Measurements from ENCODE around the gene RPS19.
A peak's percentile ranks its signal among the peaks of the same experiment; 100 is the strongest.
"Not testable (repeated sequence)": the region's sequence is repeated elsewhere in the genome, so short reads cannot be mapped to it uniquely, and the experiment has no call there.

Gene RPS19

DNA sequence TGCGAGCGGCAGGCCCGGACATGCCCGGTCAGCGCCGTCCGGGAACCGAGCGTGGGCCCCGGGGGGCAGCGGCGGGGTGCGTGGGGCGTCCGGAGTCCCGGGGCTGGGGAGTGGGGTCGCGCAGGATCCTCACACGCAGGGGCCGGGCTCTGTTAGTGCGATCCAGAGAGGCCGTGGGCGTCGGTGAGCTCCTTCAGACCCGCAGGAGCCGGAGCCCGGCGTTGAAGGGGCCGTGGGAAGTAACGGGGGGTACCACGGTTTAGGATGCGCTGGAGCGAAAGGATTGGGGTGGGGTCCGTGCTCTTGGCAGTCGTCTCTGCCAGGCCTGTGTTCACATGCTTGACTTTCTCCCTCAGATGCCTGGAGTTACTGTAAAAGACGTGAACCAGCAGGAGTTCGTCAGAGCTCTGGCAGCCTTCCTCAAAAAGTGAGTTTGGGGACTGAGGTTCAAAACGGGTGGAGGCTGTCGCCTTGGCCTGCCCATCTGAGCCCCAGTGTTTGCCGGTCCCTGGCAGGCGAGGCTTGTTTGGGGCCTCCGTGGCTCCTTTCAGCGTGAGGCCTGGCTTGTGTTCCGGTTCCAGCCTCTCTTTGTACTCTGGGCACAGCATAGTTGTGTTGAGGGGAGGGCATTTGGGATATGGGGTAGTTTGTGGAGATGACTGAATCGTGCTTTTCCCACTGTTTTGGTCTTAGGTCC, 512 bp downstream of the RPS19 start:
- no peak for DNase-seq

DNA sequence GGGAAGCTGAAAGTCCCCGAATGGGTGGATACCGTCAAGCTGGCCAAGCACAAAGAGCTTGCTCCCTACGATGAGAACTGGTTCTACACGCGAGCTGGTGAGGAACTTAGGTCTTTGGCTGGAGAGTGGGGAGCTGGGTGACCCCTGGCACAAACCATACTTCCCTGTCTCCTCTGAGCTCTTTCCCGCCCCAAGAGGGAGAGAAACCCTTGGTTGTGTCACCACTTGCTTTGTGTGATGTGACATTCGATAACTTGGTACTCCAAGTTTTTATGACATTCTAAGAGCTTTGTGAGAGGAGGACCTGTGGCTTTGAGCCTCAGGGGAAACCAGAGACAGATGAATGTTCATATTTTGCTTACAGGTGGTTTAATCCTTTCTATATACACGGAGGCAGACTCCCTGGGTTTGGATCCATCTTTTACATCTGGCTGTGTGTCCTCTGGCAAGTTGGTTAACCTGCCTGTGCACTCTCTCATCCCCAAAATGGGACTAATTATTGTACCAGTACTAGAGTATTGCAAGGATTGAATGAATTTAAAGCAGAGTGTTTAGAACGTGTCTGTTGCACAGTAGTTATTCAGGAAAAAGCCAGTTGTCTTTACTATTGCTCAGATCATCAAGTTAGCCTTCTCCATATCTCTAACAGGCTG, 1.2 kb downstream of the RPS19 start:
- no peak for DNase-seq

DNA sequence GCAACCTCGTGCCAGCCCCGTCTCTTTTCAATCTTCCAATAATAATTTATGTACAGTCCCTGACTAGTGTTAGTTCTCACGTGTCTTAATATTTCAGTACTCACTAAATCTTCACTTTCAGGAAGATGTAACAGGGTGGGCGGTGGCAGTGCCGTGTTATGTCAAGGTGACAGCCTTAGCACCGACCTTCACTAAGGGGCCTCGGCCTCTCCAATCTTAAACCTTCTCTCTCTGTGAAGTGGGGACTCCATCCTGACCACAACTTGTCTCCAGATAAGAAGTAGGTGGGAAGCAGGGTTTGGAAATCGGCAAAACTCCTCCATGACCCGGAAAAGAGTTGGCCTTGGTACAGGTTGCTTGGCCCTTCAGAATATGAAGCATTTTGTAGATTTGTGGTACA, 1.8 kb downstream of the RPS19 start:
- no peak for DNase-seq

DNA sequence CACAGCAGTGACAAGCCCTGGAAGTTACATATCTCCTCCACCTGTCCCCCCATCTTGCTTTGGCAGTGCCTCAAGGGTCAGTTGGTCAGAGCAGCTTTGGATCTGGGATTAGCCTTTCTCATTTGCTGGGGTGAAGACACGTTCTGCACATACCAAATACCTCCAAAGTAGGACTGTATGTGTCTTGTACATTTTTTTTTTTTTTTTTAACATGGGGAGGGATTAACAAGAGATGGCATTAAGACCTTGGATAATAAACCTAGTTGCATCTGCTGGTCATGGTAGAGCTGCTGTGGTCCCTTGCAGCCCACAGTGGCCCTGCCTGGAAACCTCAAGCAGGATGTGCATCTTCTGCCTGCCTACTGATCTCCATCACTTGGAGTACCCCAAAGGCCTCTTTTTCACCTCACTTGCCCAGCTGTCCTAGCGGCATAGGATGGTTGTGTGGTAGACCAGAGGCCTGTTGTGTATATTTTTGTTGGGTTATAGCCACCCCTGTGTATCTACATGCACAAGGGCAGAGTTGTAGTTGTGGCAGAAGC, 2.5 kb downstream of the RPS19 start:
- no peak for DNase-seq

DNA sequence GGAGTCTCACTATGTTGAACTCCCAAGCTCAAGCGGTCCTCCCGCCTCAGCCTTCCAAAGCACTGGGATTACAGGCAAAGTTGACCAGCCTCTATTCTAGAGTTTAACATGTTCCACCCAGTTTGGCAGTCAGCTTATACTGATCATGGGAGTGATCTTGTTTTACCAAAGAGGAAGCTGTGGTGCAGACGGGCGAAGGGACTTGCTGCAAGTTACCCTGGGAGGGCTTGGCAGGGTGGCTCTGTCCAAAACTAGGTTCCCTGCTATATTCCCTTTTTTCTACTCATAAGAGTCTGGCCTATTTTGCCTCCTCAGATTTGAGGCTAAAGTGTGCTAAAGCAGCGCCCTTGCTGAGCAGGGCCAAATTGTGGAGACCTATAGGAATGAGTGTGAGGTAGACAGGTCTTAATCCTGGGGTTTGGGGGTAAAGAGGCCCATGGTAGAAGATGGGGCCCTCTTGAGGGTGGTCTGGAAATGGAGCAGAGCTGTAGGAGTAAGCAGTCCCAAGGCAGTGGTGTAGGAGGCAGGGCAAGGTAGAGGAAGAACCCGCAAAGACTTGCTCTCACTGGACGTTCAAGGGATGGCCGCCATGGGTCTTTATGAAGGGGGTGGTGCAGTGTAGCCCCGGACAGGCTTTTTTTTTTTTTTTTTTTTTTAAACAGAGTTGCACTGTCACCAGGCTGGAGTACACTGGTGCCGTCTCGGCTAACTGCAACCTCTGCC, 3.3 kb downstream of the RPS19 start:
- DNase-seq: no peak

DNA sequence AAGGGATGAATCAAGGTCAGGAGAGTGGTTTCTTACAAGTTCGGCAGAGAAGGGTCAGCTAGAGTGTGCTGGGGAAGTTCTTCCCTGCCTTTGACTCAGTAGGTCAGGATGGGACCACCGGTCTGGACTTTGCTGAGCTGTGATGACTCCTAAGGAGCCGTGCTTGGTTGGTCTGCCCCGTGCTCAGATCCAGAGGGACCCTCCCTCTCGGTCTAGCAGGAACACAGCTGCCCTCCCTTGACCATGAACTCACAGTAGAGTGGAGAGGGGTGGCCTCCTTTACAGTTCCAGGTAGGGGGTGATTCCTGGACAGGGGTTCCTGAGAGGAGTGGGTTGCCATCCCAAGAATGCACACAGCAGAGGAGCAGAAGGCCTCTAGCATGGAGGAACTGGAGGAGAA, 4.3 kb downstream of the RPS19 start:
- no peak for DNase-seq

DNA sequence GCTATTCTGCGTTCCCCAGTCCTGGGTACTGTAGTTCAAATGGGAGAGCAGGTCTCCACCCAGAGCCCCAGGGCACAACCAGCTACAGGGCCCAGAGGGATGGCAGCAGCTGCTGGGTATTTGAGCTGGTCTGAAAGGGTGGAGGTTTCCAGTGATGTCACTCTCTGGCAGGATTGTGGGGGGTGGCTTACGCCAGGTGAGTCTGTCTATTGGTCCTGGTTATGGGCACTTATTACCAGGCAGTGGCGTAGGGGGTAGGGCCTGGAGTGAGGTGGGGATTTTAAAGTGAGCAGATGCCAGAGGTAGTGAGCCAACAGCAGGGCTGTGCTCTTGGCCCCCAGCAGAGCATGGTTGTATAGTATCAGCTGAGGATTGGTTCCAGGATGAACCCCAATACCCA, 6.2 kb downstream of the RPS19 start:
- no peak for DNase-seq

DNA sequence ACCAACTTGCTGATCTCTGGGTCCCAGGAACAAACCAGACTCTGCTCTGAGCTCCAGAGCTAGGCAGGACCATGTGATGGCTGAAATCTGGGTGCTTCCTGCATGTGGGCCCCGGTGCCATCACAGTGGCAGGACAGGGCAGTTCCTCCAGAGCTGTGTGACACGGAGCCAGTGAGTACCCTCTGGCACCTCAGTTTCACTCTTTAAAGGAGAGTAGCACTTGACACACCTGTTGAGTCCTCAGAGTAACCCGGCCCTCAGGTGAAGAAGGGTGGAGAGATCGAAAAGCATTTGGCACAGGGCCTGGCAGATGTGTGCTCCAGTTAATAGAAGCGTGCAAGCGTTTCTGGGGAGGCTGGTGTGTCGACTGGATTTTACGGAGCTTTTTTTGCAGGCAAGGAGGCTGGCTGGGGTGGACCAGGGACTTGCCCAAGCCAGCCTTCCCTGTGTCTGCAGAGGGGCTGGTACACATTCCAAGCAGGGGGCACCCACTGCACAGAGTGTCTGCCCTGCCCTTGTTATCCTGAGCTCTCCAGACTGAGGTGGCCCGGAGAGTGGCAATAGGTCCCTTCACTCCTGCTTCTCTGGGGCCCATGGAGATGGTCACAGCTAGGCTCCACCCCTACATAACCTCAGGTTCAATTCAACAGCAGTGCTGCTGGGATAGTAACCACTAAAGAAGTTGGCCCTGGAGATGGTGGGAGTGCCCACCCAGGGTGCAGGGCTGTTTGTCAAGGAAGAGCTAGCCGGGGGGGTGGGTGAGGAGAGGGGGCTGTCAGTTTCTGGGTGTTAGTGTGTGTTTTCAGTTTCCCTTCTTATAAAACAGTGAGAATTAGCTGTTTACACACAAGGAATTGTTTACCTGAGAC, 8.3 kb downstream of the RPS19 start:
- no peak for DNase-seq

DNA sequence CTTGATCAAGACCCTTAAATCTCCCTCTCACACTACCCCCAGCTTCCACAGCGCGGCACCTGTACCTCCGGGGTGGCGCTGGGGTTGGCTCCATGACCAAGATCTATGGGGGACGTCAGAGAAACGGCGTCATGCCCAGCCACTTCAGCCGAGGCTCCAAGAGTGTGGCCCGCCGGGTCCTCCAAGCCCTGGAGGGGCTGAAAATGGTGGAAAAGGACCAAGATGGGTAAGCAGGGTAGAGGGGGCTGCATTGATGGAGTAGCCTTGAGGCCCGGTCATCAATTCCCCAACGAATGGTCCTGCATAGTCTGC, 8.9 kb downstream of the RPS19 start:
- no peak for DNase-seq

DNA sequence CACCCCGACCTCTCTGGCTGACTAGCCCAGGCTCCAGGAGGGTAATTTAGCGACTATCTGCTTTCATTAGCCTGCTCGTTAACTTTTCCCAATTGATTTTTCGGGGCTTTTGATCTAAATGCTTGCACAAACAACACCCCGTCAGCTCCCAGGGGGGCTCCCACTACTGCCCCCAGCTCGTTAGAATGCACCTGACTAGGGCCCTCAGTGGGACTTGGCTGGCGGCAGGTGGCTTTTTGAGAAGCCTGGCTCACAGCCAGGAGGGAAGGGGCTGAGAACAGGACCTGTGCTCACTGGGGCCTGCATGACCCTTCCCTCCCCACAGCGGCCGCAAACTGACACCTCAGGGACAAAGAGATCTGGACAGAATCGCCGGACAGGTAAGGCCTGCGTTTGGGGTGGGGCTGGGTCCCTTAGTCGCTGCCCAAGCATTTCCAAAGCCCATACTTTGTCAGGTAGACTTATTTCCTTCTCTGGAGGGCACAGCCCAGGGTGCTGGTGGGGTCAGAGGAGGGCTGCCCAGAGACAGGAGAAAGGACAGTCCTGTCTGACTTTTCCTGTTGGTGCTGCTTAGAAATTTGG, 9.4 kb downstream of the RPS19 start:
- no peak for DNase-seq

DNA sequence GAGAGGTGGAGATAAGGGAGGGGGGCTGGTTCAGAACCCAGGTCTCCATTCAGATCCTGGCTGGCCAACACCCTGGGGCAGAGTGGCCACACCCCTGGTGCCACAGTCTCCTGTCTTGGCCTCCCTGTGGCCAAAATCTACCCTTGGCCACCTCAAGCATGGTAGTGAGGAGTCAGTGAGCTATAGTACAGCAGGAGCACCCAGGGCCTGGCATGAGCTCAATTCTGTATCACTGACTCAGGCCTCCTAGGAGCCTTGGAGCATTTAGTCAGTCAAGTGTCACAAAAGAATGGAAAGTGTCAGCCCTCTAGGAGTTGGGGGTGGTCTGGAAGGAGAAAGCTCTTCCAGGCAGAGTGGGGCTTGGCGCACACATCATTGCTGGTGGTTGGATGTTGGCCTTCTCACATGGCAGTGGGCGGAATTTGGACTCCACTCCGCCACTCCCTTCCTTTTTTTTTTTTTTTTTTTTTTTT, 10.4 kb downstream of the RPS19 start:
- no peak for DNase-seq

DNA sequence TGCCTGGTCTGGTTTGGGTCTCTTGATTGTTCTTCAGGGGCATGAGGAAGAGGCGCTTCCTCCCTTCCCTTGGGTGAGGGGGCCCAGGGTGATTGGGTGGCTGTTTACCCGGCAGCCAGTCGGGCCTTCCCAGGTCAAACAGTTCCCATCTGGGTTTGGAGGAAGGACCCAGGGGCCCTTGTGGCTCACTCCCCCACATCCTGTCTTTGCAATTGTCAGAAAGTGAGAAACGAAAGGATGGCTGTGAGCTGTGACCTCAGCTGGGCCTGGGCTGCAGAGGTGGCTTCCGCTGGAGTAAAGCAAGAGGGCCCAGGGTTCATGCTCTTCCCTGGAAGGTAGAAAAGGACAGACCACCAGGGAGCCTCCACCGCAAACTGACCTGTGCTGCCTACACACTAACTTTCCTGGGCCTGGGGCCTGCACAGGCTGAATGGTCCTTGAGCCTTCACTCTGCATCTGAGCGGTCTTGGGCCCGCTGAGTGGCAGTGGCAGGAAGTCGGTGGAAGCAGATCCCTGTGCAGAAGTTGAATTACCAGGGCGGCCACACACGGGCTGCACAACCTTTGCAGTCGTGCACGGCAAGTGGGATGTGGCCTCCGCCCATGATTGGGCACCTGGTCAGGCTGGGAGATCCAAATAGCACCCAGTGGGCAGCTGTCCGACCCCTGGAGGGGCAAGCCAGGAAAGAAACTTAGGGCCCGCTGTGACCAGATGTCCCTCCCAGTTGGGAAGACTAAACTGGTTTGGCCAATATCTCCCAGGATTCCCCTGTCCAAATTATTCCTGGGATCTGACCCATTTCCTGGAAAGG, 11.7 kb downstream of the RPS19 start:
- DNase-seq: no peak

DNA sequence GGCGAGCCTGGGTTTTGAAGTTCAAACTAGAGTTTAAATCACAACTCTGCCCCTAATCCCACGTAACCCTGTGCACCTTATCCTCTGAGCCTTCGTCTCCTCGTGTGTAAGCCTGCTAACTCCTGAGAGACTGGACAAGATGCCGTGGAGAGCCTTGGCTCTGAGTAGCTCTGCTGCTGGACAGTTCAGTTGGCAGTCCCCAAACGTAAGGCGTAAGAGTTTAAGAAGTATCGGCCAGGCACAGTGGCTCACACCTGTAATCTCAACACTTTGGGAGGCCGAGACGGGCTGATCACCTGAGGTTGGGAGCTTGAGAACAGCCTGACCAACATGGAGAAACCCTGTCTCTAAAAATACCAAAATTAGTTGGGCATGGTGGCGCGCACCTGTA, 12.3 kb downstream of the RPS19 start:
- DNase-seq: no peak

DNA sequence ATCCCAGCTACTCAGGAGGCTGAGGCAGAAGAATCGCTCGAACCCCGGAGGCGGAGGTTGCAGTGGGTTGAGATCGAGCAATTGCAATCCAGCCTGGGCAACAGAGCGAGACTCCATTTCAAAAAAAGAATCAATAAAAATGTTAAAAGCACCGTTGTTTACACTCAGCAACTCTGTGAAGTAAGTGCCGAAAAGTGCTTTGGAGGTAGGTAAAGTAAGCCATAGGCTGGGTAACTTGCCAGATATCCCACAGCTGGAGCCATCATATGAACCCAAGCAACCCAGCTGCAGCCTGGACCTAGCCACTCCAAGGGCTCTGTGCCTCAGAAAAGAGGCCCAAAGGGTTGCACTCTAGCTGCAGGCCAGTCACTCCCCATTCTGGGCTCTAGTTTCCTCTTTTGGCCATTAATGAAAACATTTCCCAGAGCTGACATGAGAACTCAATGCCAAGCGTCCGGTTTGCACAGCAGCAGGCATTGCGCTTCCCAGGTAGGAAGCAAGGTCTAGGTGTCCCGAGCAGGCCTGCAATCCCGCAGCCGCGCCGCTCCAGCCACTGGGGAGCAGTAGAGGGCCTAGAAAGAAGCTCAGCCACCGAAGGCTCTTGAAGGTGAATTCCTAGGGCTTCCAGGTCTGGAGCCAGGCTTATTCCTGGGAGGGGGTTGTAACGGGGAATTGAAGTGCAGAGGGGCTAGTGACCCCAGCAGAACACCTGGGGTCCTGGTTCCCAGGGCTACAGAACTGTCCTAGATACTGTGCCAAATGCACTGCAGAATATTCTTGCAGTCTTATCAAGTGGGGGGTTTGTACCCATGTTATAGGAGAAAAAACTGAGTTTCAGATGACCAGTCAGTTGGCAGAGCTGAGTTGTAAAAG, 13.0 kb downstream of the RPS19 start:
- DNase-seq: peak; percentile 67

DNA sequence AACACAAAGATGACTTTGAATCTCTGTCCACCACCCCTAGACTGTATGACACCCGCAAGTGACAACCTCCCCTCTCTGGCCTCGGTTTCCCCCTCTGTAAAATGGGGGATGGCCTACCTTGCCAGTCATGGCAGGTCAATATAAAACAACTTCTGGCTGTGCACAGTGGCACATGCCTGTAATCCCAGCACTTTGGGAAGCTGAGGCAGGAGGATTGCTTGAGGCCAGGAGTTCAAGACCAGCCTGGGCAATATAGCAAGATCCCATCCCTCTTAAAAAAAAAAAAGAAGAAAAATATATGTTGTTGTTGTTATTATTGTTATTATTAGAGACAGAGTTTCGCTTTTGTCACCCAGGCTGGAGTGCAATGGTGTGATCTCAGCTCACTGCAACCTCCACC, 15.9 kb downstream of the RPS19 start:
- not testable (repeated sequence) for DNase-seq

DNA sequence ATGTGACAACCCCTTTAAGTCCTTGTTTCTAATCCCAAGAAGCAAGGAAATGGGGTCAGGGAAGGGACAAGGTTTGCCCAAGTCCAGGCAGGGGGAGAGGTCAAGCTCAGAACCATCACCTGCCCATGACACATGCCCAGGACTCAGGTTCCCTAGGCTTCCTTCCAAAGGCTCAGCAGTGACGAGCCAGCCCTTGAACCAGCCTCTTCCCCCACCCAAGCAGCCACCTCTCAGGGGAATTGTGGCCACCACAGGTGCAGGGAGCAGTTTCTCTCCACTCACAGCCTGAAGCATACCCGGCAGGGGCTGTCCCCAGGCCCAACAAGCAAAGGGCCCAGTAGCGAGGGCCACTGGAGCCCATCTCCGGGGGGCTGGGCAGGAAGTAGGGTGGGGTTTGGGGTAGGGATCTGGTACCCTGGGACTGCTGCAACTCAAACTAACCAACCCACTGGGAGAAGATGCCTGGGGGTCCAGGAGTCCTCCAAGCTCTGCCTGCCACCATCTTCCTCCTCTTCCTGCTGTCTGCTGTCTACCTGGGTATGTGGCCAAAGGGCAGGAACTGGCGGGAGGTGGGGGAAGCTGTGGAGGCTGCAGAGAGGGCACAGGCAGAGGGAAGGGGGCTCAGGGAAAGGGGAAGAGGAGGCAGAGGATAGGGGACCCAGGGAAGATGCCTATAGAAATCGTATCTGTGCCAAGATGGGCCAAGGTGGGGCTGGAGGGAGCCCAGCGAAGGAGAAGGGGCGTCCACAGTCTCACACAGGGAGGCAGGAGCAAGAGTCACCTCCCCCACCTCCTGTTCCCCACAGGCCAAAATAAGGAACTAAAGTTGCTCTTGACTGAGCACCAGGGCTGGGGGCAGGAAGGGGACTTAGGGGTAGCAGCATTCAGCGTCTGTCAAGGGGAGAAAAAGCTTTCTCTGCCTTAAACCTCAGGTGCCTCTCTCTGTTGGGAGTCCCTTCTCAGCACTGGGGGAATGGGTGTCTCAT, 17.1 kb downstream of the RPS19 start, which contains the start of gene CD79A:
Gene CD79A (plus strand): TSS at position 433 of the 986 bp plus-strand sequence. CDS start 26 bp downstream, at position 459.
- no peak for DNase-seq

DNA sequence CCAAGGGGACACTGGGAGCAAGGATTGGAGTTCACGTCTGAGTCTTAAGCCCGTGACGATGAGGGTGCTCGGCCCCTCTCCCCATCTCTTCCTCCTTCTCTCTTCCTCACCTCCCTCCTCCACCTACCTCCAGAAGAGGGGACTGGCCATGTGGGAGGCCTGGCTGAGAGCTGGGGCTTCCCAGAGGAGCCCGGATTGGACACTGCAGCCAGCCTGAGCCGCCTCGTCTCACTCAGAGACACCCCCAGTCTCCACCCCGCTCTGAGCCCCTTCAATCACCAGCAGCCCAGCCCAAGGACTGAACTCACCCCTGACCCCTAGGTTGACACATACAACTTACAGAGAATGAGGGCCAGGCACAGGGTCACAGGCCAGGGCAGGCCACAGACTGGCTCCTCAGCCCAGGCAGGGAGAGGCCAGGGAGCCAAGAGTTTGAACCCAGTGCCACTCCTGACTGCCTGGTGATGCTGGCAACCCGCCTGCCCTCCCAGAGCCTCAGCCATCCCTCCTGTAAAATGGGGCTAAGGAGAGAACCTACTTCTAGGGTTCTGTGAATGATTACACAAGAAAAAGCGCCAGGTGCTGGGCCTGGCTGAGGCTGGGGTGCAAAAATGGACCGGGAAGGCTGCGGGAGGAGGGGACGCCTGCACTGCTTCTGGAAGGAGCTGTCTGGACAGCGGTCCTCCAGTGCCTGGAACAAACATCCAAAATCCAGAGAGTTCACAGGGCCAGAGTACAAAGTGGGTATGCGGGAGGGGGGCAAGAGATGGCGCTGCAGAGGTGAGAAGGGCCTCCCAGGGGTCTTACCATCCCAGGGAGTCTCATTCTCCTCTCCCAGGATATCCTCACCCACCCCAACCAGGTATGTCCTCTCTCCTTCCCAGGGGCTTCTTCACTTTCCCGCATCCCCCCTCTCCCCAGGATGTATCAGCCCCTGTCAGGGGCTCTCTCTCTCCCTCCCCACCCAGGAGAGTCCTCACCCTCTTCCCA, 18.2 kb downstream of the RPS19 start:
- no peak for DNase-seq

DNA sequence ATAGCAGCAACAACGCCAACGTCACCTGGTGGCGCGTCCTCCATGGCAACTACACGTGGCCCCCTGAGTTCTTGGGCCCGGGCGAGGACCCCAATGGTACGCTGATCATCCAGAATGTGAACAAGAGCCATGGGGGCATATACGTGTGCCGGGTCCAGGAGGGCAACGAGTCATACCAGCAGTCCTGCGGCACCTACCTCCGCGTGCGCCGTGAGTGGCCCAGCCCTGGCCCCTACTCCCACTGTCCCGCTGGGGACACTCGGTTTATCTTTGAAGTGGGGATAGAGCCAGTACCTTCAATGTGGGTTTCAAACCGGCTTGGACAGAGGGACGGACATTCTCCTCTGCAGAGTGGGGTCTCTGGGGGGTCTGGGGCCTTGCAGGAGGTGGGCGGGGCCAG, 19.0 kb downstream of the RPS19 start:
- no peak for DNase-seq
